CD8-positive, alpha-beta memory T cell (primary cell): ENCODE measurements around the gene SLC9A1. TPM values are rescaled to one million over a fixed set of nuclear protein-coding genes. Genes with fewer than 3 reads are reported as not detected.
A peak's percentile ranks its signal among the peaks of the same experiment; 100 is the strongest.
"Not testable (repeated sequence)": the region's sequence is repeated elsewhere in the genome, so short reads cannot be mapped to it uniquely, and the experiment has no call there.

Experiments
- CTCF ChIA-PET: fragments of 350-600 bp; sonication (Branson Sonifier 250); formaldehyde crosslinking; loops from one replicate; lab custom pipeline; 2021; ENCODE audit warnings: antibody characterized with exemption; lab: Charles Lee
- POLR2A ChIA-PET: fragments of 350-600 bp; sonication (Branson Sonifier 250); formaldehyde crosslinking; loops from one replicate; lab custom pipeline; 2021; ENCODE audit warnings: antibody characterized with exemption; lab: Charles Lee
- DNase-seq, 5 donors: peaks; one replicate each; pipeline versions ENCODE4 v3.0.0 to v3.0.0-alpha.2; 2020 to 2022; ENCODE audit warnings: mixed read lengths in 1 of 5
- H3K27ac ChIP-seq: one replicate; pipeline ENCODE4 v1.7.0; 2013; ENCODE audit warnings: low read depth, mild to moderate bottlenecking, low read length, moderate library complexity
- H3K27me3 ChIP-seq: 2 replicates; pipeline ENCODE4 v1.7.0; 2013; ENCODE audit warnings: low read length, mild to moderate bottlenecking; ENCODE audit not compliant: insufficient read depth, poor library complexity, severe bottlenecking
- H3K36me3 ChIP-seq: 2 replicates; pipeline ENCODE4 v1.7.0; 2013; ENCODE audit warnings: mild to moderate bottlenecking, low read length, moderate library complexity; ENCODE audit not compliant: insufficient read depth
- H3K4me1 ChIP-seq: 2 replicates; pipeline ENCODE4 v1.7.0; 2013; ENCODE audit warnings: mild to moderate bottlenecking, low read length, moderate library complexity; ENCODE audit not compliant: insufficient read depth
- H3K4me3 ChIP-seq: 2 replicates; pipeline ENCODE4 v1.7.0; 2013; ENCODE audit warnings: mild to moderate bottlenecking, low read length
- H3K9me3 ChIP-seq: 2 replicates; pipeline ENCODE4 v1.7.0; 2013; ENCODE audit warnings: mild to moderate bottlenecking, low read length
- H3K27ac Mint-ChIP-seq, 8 donors: one replicate each; pipeline ENCODE4 v1.8.0; 2020 to 2021; ENCODE audit warnings: mixed read lengths in 8 of 8, mild to moderate bottlenecking in 6 of 8, inconsistent platforms in 3 of 8, moderate library complexity in 3 of 8
- H3K27me3 Mint-ChIP-seq, 2 donors: one replicate each; pipeline ENCODE4 v1.8.0; 2020 to 2021; ENCODE audit warnings: mixed read lengths in 2 of 2, mild to moderate bottlenecking in 1 of 2, moderate library complexity in 1 of 2
- H3K36me3 Mint-ChIP-seq, 3 donors: one replicate each; pipeline ENCODE4 v1.8.0; 2020 to 2021; ENCODE audit warnings: mixed read lengths in 3 of 3, inconsistent platforms in 1 of 3, mild to moderate bottlenecking in 1 of 3
- H3K4me1 Mint-ChIP-seq, 3 donors: one replicate each; pipeline ENCODE4 v1.8.0; 2020 to 2021; ENCODE audit warnings: mixed read lengths in 3 of 3, inconsistent platforms in 1 of 3, mild to moderate bottlenecking in 1 of 3
- H3K4me3 Mint-ChIP-seq, 7 donors: one replicate each; pipeline ENCODE4 v1.8.0; 2020 to 2021; ENCODE audit warnings: mixed read lengths in 7 of 7, mild to moderate bottlenecking in 6 of 7, moderate library complexity in 4 of 7, inconsistent platforms in 2 of 7
- H3K9me3 Mint-ChIP-seq, 5 donors: one replicate each; pipeline ENCODE4 v1.8.0; 2020 to 2022; ENCODE audit warnings: mixed read lengths in 5 of 5, mild to moderate bottlenecking in 3 of 5, moderate library complexity in 2 of 5, inconsistent platforms in 1 of 5
- polyA plus RNA-seq: library from polyadenylated mRNA; unstranded; fragments of 300-500 nt; fragmentation: Illumina TruSeq; gene quantifications from one replicate; pipeline ENCODE4 v1.2.3, GENCODE V29; 2021
- total RNA-seq, 2 experiments: library from RNA; stranded (reverse); gene quantifications; one replicate each; pipeline ENCODE4 v1.2.3, GENCODE V29; 2021

SLC9A1 gene
- total RNA-seq (10 to 100 TPM; 23.9 to 24.8 TPM), polyA plus RNA-seq (15.3 TPM)

DNA sequence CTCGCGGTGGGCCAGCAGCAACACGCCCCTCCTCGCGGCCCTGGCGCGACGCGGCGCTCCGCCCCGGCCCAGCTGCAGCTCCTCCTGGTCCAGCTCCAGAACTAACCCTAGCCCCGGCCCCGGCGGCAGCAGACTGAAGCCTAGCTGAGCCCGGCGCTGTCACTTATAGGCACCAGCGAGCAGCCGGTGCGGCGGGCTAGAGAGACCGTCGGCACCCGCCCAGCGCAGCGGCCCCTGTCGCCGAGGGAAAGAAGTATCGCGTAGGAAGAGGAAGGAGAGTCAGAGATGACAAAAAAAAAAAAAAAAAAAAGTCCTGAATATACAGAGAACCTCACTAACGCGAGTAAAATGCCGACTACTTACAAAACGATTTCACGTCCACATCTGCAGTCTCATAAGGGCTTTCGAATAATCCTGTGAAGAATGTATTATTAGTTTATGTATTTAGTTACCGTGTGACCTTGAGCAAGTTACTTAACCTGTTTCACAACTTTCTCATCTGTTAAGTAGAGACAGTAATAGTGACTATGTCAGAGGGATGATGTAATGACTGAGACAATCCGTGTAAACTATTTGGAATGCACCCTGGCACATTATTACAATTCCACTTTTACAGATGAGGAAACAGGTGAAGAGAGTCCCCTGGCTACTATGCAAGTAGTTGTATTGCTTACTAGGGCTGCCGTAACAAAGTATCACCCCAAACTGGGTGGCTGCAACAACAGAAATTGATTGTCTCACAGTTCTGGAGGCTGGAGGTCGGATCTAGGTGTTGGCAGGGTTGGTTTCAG lies at the start of gene SLC9A1:
Gene SLC9A1 (minus strand): TSS at position 135 of the 791 bp plus-strand sequence. CDS start 791 bp downstream, outside the sequence.
- POLR2A ChIA-PET: interaction anchor here (0.5 to 4.3 kb wide), 12 partner anchors 11 to 485 kb away, joined by 3 to 62 read pairs (median 4); partner anchors contain the start of gene WDTC1
- H3K36me3 Mint-ChIP-seq: peaks cover 0 to 4% (median 3%) of the 10 kb centered on the region in 3 donors
- DNase-seq: peak; percentile 89 to 95 (median 91)
- Histone ChIP-seq H3K4me3 (peak within 1 kb of the TSS; percentile 64), H3K36me3 (no peaks in the 10 kb centered on the region), H3K9me3 (no peaks in the 10 kb centered on the region), H3K27me3 (no peaks in the 10 kb centered on the region), H3K4me1 (peaks cover 34% of the 10 kb centered on the region), H3K27ac (peak within 1 kb of the TSS; percentile 97)
- no peaks in the 10 kb centered on the region for H3K9me3 Mint-ChIP-seq
- H3K4me1 Mint-ChIP-seq: peaks cover 44 to 52% (median 46%) of the 10 kb centered on the region in 3 donors
- H3K27me3 Mint-ChIP-seq: peaks cover 0 to 3% of the 10 kb centered on the region in 2 donors
- CTCF ChIA-PET: interaction anchor here (0.6 to 4.3 kb wide), 22 partner anchors 8 to 1280 kb away, joined by 3 to 38 read pairs (median 4); no protein-coding TSS in a partner anchor
- peak within 1 kb of the TSS; percentile 85 to 95 (median 89) for H3K4me3 Mint-ChIP-seq
- H3K27ac Mint-ChIP-seq: peak within 1 kb of the TSS; percentile 96 to 100 (median 99)

DNA sequence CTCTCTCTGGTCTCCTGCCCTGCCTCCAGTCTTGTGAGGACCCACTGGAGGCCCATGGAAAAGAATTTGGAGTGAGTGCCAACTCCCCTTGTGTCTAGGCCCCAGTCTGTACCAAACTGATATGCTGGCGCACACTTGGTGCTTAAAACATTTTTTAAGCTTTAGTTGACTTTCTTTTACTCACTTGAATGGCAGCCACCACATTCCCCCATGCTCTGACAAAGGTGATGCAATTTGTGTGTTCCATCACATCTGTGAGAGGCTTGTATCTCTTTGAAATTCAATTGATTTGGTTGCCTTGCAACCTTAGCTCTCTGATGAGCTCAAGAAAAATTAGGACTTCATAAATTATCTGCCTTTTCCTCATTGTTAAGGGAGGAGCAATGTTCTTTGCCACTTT lies 49.0 kb upstream of the SLC9A1 start:
- Histone ChIP-seq H3K27me3 (no peaks in the 10 kb centered on the region), H3K9me3 (no peaks in the 10 kb centered on the region), H3K4me3 (no peak overlapping the region), H3K4me1 (no peaks in the 10 kb centered on the region), H3K36me3 (no peaks in the 10 kb centered on the region), H3K27ac (no peak overlapping the region)
- CTCF ChIA-PET: interaction anchor here (0.8 kb wide), 1 partner anchor 92 kb away, joined by 3 read pairs; no protein-coding TSS in a partner anchor
- DNase-seq: no peak
- Mint-ChIP-seq H3K27ac (no peak overlapping the region), H3K9me3 (no peaks in the 10 kb centered on the region), H3K4me1 (no peaks in the 10 kb centered on the region), H3K27me3 (peaks cover 0 to 3% of the 10 kb centered on the region in 2 donors), H3K4me3 (no peak overlapping the region), H3K36me3 (no peaks in the 10 kb centered on the region)
- POLR2A ChIA-PET: no interaction called here

DNA sequence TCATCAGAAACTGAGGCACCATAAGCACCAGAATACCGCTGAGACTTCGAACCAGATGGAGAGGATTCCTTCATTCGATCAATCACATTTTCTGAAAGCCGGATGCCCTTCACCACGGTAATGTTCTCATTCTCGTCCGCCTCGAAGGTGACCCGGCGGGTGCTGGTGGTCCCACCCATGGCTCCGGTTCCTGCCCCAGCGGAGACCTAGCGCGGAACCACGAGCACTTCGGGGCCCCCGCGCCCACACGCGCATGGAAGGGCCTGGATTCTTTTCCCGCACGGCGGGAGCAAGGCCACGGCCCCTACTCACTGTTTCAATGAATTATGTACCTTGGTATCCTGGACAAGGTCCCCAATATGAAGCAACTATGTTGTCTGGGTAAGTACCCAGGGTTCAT lies 46.4 kb upstream of the SLC9A1 start:
- peaks cover 3 to 7% (median 6%) of the 10 kb centered on the region in 3 donors for H3K4me1 Mint-ChIP-seq
- Histone ChIP-seq H3K9me3 (no peaks in the 10 kb centered on the region), H3K27ac (no peak overlapping the region), H3K27me3 (no peaks in the 10 kb centered on the region), H3K36me3 (no peaks in the 10 kb centered on the region), H3K4me3 (no peak overlapping the region), H3K4me1 (no peaks in the 10 kb centered on the region)
- no peak overlapping the region for H3K4me3 Mint-ChIP-seq
- no peak for DNase-seq
- no peak overlapping the region for H3K27ac Mint-ChIP-seq
- H3K36me3 Mint-ChIP-seq: no peaks in the 10 kb centered on the region
- H3K9me3 Mint-ChIP-seq: no peaks in the 10 kb centered on the region
- H3K27me3 Mint-ChIP-seq: peaks cover 2 to 5% of the 10 kb centered on the region in 2 donors
- ChIA-PET CTCF (interaction anchor here (0.8 kb wide), 1 partner anchor 95 kb away, joined by 3 read pairs; no protein-coding TSS in a partner anchor), POLR2A (interaction anchor here (0.6 kb wide), 1 partner anchor 40 kb away, joined by 3 read pairs; no protein-coding TSS in a partner anchor)

DNA sequence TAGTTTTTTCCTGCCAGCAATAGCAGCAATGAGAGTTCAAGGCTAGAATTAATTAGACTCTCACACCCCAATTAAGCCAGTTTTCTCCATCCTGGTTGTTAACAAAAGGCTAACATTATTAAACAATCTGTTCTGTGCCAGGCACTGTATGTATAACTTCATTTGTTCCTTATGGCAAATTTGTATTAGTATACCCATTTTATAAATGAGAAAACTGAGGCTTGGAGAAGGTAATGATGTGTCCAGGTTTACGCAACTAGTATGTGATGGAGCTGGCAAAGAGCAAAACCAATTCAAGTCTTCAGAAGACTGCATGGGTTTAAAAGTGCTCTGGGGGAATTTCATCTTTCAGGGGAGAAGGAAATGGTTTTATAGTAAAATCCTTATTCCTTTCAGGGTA lies 38.3 kb upstream of the SLC9A1 start:
- H3K9me3 ChIP-seq: no peaks in the 10 kb centered on the region
- DNase-seq: no peak
- no peaks in the 10 kb centered on the region for H3K4me1 ChIP-seq
- H3K27ac ChIP-seq: no peak overlapping the region
- ChIA-PET POLR2A (no interaction called here), CTCF (no interaction called here)
- no peak overlapping the region for H3K4me3 Mint-ChIP-seq
- H3K27me3 ChIP-seq: no peaks in the 10 kb centered on the region
- no peaks in the 10 kb centered on the region for H3K36me3 ChIP-seq
- H3K4me3 ChIP-seq: no peak overlapping the region
- peaks cover 4 to 8% of the 10 kb centered on the region in 2 donors for H3K27me3 Mint-ChIP-seq
- H3K27ac Mint-ChIP-seq: no peak overlapping the region
- no peaks in the 10 kb centered on the region for H3K36me3 Mint-ChIP-seq
- no peaks in the 10 kb centered on the region for H3K9me3 Mint-ChIP-seq
- peaks cover 3 to 6% (median 6%) of the 10 kb centered on the region in 3 donors for H3K4me1 Mint-ChIP-seq

DNA sequence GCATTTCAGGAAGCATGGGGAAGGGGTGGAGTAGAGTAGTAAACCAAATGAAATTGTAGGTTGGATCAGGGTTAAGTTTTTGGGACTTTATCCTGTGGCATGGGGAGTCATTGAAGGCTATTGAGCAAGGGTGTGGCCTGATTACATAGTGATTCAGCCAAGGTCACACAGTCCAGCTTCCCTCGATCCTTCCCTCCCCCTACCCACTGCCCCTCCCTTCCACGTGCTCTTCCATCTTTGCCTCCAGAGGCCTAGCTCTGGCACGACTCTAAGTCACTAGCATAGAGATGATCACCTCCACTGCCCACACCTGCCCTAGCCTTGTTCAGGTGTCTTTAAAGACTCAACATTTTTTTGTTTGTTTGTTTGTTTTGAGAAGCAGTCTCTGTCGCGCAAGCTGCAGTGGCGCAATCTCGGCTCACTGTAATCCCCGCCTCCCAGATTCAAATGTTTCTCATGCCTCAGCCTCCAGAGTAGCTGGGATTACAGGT lies 37.2 kb upstream of the SLC9A1 start:
- Mint-ChIP-seq H3K4me1 (no peaks in the 10 kb centered on the region), H3K27me3 (peaks cover 3 to 4% of the 10 kb centered on the region in 2 donors), H3K9me3 (no peaks in the 10 kb centered on the region), H3K27ac (no peak overlapping the region), H3K4me3 (no peak overlapping the region), H3K36me3 (no peaks in the 10 kb centered on the region)
- POLR2A ChIA-PET: no interaction called here
- H3K36me3 ChIP-seq: no peaks in the 10 kb centered on the region
- no peaks in the 10 kb centered on the region for H3K27me3 ChIP-seq
- H3K4me3 ChIP-seq: no peak overlapping the region
- H3K27ac ChIP-seq: no peak overlapping the region
- H3K4me1 ChIP-seq: no peaks in the 10 kb centered on the region
- DNase-seq: no peak
- CTCF ChIA-PET: interaction anchor here (0.6 kb wide), 1 partner anchor 12 kb away, joined by 3 read pairs; no protein-coding TSS in a partner anchor
- no peaks in the 10 kb centered on the region for H3K9me3 ChIP-seq

DNA sequence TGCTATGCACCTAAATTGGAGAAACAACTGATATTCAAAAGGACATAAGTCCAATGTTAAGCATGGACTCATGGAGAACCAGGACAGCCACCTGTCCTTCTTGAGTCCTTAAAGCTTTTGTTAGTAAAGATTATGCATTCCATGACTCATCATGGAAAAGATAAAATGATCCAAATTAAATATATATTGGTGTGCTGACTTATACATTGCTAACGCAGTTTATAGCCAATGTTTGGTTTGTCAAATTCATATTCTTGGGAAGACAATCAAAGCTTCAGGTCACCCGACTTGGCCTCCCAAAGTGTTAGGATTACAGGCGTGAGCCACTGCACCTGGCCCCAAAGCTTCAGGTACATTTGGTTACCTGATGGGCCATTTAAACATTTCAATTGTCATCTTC lies 29.7 kb upstream of the SLC9A1 start:
- H3K4me1 ChIP-seq, DNase-seq, H3K27me3 Mint-ChIP-seq, H3K36me3 Mint-ChIP-seq, H3K9me3 ChIP-seq, H3K4me3 ChIP-seq, H3K4me1 Mint-ChIP-seq, H3K4me3 Mint-ChIP-seq, H3K27me3 ChIP-seq, H3K36me3 ChIP-seq, H3K9me3 Mint-ChIP-seq, H3K27ac Mint-ChIP-seq, H3K27ac ChIP-seq: not testable (repeated sequence)
- CTCF ChIA-PET: interaction anchor here (1.4 kb wide), 1 partner anchor 72 kb away, joined by 3 read pairs; no protein-coding TSS in a partner anchor
- POLR2A ChIA-PET: interaction anchor here (0.6 kb wide), 1 partner anchor 584 kb away, joined by 3 read pairs; no protein-coding TSS in a partner anchor

DNA sequence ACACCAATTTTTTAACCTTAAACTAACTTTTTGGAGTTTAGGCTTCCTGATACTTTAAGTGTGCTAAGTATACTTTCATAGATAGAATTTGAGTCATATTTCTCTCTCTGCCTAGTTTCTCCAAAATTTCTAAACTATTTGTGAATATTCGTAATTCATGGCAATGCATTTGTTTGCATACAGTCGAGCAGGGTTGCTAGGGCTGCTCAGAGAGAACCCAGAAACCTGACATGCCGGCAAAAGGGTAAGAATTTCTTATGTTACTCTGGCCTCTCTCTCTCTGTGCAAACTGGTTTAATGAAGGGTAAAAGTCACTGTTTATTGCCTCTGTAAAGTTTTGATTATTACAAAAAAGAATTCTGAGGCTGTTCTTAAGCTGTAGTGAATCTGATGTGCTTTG lies 25.1 kb upstream of the SLC9A1 start:
- ChIA-PET POLR2A (no interaction called here), CTCF (interaction anchor here (0.6 to 1.2 kb wide), 3 partner anchors 12 to 126 kb away, joined by 3 to 4 read pairs (median 3); no protein-coding TSS in a partner anchor)
- Mint-ChIP-seq H3K4me1 (peaks cover 0 to 4% (median 0%) of the 10 kb centered on the region in 3 donors), H3K4me3 (no peak overlapping the region), H3K9me3 (peaks cover 0 to 8% (median 3%) of the 10 kb centered on the region in 5 donors), H3K36me3 (peaks cover 0 to 5% (median 2%) of the 10 kb centered on the region in 3 donors), H3K27me3 (peaks cover 0 to 2% of the 10 kb centered on the region in 2 donors), H3K27ac (no peak overlapping the region)
- DNase-seq: no peak
- H3K27me3 ChIP-seq: no peaks in the 10 kb centered on the region
- no peak overlapping the region for H3K27ac ChIP-seq
- H3K9me3 ChIP-seq: no peaks in the 10 kb centered on the region
- H3K4me1 ChIP-seq: no peaks in the 10 kb centered on the region
- no peak overlapping the region for H3K4me3 ChIP-seq
- no peaks in the 10 kb centered on the region for H3K36me3 ChIP-seq

DNA sequence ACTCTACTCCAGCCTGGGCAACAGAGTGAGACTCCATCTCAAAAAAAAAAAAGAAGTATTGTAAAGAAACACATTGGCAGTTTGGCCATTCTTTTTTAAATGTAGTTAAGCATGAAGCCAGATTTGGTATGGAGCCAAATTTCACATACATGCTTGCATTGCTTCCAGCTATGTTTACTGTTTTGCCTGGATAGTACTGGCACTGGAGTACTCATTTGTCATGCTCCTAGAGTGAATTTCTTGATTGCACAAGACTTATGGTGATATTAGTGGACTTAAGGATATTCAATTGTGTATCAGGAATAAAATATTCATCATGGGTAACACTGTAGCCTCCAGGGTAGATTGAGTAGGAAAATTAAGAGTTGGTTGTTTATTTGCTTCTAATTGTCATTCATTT lies 24.5 kb upstream of the SLC9A1 start:
- CTCF ChIA-PET: no interaction called here
- H3K9me3 Mint-ChIP-seq: peaks cover 0 to 8% (median 3%) of the 10 kb centered on the region in 5 donors

More for the DNA sequence above, 24.5 kb upstream of the SLC9A1 start:
- Histone ChIP-seq H3K27me3 (no peaks in the 10 kb centered on the region), H3K27ac (no peak overlapping the region), H3K4me3 (no peak overlapping the region), H3K4me1 (no peaks in the 10 kb centered on the region), H3K36me3 (no peaks in the 10 kb centered on the region), H3K9me3 (no peaks in the 10 kb centered on the region)
- Mint-ChIP-seq H3K36me3 (peaks cover 0 to 5% (median 2%) of the 10 kb centered on the region in 3 donors), H3K27ac (no peak overlapping the region), H3K27me3 (peaks cover 0 to 3% of the 10 kb centered on the region in 2 donors), H3K4me3 (no peak overlapping the region), H3K4me1 (peaks cover 0 to 4% (median 0%) of the 10 kb centered on the region in 3 donors)
- no peak for DNase-seq
- POLR2A ChIA-PET: no interaction called here
